SK-N-SH treated with all-trans-retinoic acid at 6 μM for 48 hours (cell line): ENCODE data around the gene SLX4IP.

Experiments used
- ATAC-seq: fragments of 200-7000 bp; cut with Tn5 transposase; 3 replicates; pipeline ENCODE4 v1.9.1; 2020; ENCODE audit warnings: mild to moderate bottlenecking, moderate library complexity
- ARNTL ChIP-seq: fragments of 450-650 bp; formaldehyde crosslinking; IDR thresholded peaks from 2 replicates; pipeline ENCODE4 v1.5.0; 2020; ENCODE audit warnings: low read depth, mild to moderate bottlenecking, moderate library complexity, borderline replicate concordance
- BACH2 ChIP-seq: fragments of 250-450 bp; sonication (Bioruptor Pico); IDR thresholded peaks from 2 replicates; pipeline ENCODE4 v1.9.0; 2021; ENCODE audit warnings: mild to moderate bottlenecking, borderline replicate concordance
- CREB5 ChIP-seq: fragments of 250-450 bp; sonication (Bioruptor Pico); IDR thresholded peaks from 2 replicates; pipeline ENCODE4 v1.5.1; 2020; ENCODE audit warnings: low read depth, mild to moderate bottlenecking, moderate library complexity
- CSDC2 ChIP-seq: fragments of 250-450 bp; sonication (Bioruptor Pico); IDR thresholded peaks from 2 replicates; pipeline ENCODE4 v1.5.0; 2020; ENCODE audit warnings: mild to moderate bottlenecking, moderate library complexity
- CSRNP3 ChIP-seq: fragments of 250-450 bp; sonication (Bioruptor Pico); IDR thresholded peaks from 2 replicates; pipeline ENCODE4 v1.5.1; 2021; ENCODE audit warnings: mild to moderate bottlenecking, moderate library complexity
- ESRRG ChIP-seq: fragments of 250-450 bp; sonication (Bioruptor Pico); IDR thresholded peaks from 2 replicates; pipeline ENCODE4 v1.6.1; 2021; ENCODE audit warnings: mild to moderate bottlenecking
- GLIS3 ChIP-seq: fragments of 250-450 bp; sonication (Bioruptor Pico); IDR thresholded peaks from 2 replicates; pipeline ENCODE4 v1.5.0; 2020; ENCODE audit warnings: mild to moderate bottlenecking, moderate library complexity
- PATZ1 ChIP-seq: fragments of 250-450 bp; sonication (Bioruptor Pico); IDR thresholded peaks from 2 replicates; pipeline ENCODE4 v1.8.0; 2020; ENCODE audit warnings: mild to moderate bottlenecking, moderate library complexity, borderline replicate concordance
- POU6F1 ChIP-seq: fragments of 250-450 bp; sonication (Bioruptor Pico); IDR thresholded peaks from 2 replicates; pipeline ENCODE4 v1.8.0; 2021; ENCODE audit warnings: low read depth, mild to moderate bottlenecking, moderate library complexity, borderline replicate concordance
- SNAI2 ChIP-seq: fragments of 250-450 bp; sonication (Bioruptor Pico); IDR thresholded peaks from 2 replicates; pipeline ENCODE4 v1.5.0; 2020; ENCODE audit warnings: mild to moderate bottlenecking, moderate library complexity
- TCF4 ChIP-seq: fragments of 250-450 bp; sonication (Bioruptor Pico); IDR thresholded peaks from 2 replicates; pipeline ENCODE4 v1.8.0; 2021; ENCODE audit warnings: mild to moderate bottlenecking, moderate library complexity, borderline replicate concordance
- TOX ChIP-seq: fragments of 250-450 bp; sonication (Bioruptor Pico); IDR thresholded peaks from 2 replicates; pipeline ENCODE4 v1.8.0; 2021; ENCODE audit warnings: mild to moderate bottlenecking, moderate library complexity, borderline replicate concordance
- TSHZ2 ChIP-seq: fragments of 250-450 bp; sonication (Bioruptor Pico); IDR thresholded peaks from 2 replicates; pipeline ENCODE4 v1.5.0; 2020; ENCODE audit warnings: mild to moderate bottlenecking, moderate library complexity
- ZC3H10 ChIP-seq: fragments of 250-450 bp; sonication (Bioruptor Pico); IDR thresholded peaks from 2 replicates; pipeline ENCODE4 v1.5.1; 2021; ENCODE audit warnings: mild to moderate bottlenecking, moderate library complexity
- ZFP30 ChIP-seq: fragments of 450-650 bp; formaldehyde crosslinking; IDR thresholded peaks from 2 replicates; pipeline ENCODE4 v1.5.0; 2022; ENCODE audit warnings: mild to moderate bottlenecking, moderate library complexity
- ZNF565 ChIP-seq: fragments of 450-650 bp; formaldehyde crosslinking; conservative IDR thresholded peaks from 2 replicates; pipeline ENCODE4 v1.5.0; 2020; ENCODE audit warnings: low read depth, mild to moderate bottlenecking, moderate library complexity
- ZNF70 ChIP-seq: fragments of 450-650 bp; formaldehyde crosslinking; IDR thresholded peaks from 2 replicates; pipeline ENCODE4 v1.5.0; 2020; ENCODE audit warnings: mild to moderate bottlenecking, moderate library complexity
- ZNF8 ChIP-seq: fragments of 450-650 bp; formaldehyde crosslinking; IDR thresholded peaks from 2 replicates; pipeline ENCODE4 v1.5.0; 2020; ENCODE audit warnings: mild to moderate bottlenecking, moderate library complexity

The SLX4IP gene

GRCh38 chr20:10655720-10656669 is 220.9 kb downstream of the SLX4IP start (continued):
- TF ChIP-seq CSRNP3 (CRISPR knock-in tag) = no peak
- TF ChIP-seq POU6F1 = no peak
- TF ChIP-seq TOX = no peak

- TF ChIP-seq GLIS3 = no peak
- TF ChIP-seq CSRNP3 (CRISPR knock-in tag) = no peak
- TF ChIP-seq CREB5 (CRISPR knock-in tag) = no peak
- TF ChIP-seq ZFP30 (CRISPR knock-in tag) = no peak
- TF ChIP-seq ZNF70 = no peak
- TF ChIP-seq ZNF8 (CRISPR knock-in tag) = no peak
- no peak for TF ChIP-seq CSDC2
- no peak for TF ChIP-seq TSHZ2 (CRISPR knock-in tag)
- no peak for TF ChIP-seq ESRRG (CRISPR knock-in tag)
- no peak for TF ChIP-seq ZNF565 (CRISPR knock-in tag)
- TF ChIP-seq TCF4 (CRISPR knock-in tag) = no peak
- no peak for TF ChIP-seq SNAI2 (CRISPR knock-in tag)
- TF ChIP-seq PATZ1 (CRISPR knock-in tag) = no peak
- no peak for ATAC-seq
Measured at GRCh38 chr20:10657453-10657852, 222.3 kb downstream of the SLX4IP start.

- no peak for ATAC-seq
- no peak for TF ChIP-seq ZC3H10
- TF ChIP-seq ARNTL (CRISPR knock-in tag) = no peak
- TF ChIP-seq BACH2 (CRISPR knock-in tag) = no peak
- TF ChIP-seq PATZ1 (CRISPR knock-in tag) = no peak
Measured at GRCh38 chr20:10658051-10658823, 223.1 kb downstream of the SLX4IP start.
